ENCODE results near the gene OR9I1.

OR9I1 gene, protein sequence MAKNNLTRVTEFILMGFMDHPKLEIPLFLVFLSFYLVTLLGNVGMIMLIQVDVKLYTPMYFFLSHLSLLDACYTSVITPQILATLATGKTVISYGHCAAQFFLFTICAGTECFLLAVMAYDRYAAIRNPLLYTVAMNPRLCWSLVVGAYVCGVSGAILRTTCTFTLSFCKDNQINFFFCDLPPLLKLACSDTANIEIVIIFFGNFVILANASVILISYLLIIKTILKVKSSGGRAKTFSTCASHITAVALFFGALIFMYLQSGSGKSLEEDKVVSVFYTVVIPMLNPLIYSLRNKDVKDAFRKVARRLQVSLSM

DNA sequence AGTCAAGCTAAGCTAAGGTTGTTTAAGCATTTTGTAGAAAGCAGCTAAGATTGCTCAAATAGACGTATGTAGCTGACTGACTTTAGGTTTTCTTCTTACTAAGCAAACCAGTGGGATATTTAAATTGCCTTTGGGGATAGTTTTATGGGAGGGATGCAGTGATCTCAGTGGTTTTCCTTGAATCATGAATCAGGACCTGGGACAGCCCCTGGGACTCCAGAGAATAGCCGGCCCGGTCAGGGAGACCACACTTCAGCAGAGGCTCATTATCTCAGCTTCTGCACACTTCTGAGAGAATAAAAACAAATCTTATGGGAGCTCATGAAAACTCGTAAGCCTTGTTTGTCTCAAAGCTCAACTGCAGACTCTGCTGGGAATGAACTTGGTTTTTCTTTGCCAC, at the start of gene OR9I1:
OR9I1 (minus strand) TSS at position 62 of the 400 bp plus-strand sequence. CDS start 6,086 bp downstream, outside the sequence.
- DNase-seq (ENCODE audit: low read depth in 2 of 3, low spot score in 2 of 3), result no peak

DNA sequence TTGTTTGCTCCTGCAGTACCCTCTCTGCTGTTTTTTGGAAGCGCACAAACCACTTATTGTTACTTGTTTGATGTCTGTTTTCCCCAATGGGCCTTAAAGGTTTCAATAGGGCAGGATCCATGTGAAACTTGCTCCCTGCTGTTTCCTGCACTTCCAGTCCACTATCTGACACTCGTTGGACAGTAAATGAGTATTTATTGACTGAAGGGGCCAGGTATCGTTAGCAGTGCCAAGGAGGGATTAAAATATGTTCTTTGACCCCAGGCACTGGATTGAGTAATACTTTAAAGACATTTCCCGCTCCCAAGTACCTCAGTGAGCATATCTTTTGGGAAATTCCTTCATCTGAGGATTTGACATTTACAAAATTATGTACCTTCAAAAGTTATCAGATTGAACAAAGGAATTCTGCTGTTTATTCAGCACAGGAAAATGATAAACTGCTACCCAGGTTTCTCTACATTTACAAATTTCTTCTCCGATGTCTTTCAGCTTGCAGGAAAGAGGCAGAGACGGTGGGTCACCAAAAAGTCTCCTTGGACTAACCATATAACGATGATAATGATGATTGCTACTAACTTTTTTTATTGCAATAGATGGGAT, 40.3 kb upstream of the OR9I1 start:
- DNase-seq (ENCODE audit: low read depth in 2 of 3, low spot score in 2 of 3), result no peak

DNA sequence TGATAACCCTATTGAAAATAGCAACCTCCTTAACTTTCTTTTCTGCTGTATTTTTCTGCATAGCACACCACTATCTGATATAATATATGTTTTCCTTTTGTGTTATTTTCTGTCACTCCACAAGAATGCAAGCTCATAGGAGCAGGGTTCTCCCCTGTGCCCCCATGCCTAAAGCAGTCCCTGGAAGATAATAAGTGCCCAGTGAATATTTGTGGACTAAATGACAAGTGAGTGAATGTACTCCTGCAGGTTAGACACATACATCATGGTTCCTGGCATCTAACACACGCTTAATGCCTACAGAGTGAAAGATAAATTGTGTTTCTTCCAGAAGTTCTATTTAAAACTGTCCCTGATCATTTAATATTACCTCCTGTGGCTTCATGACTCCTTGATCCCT, 39.7 kb upstream of the OR9I1 start:
- DNase-seq (ENCODE audit: low read depth in 2 of 3, low spot score in 2 of 3), result no peak

DNA sequence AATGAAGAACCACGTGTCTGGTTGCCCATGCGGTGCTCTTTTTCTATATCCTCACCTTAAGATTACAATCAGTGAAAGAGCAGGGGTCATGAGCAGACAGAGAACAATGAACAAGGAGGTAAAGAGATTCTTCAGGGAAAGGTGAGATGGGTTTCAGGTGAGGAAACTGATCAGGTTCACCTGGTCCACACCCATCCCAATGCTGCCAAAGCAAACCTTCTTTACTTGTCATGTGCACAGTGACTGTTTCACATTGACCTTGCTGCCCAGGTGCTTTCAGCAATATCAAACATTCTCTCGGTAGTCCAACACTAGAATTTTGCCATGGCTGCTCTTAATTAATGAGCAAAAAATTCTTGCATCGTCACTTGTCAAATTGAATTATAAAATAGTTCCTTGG, 39.1 kb upstream of the OR9I1 start:
- DNase-seq (ENCODE audit: low read depth in 2 of 3, low spot score in 2 of 3), result no peak

DNA sequence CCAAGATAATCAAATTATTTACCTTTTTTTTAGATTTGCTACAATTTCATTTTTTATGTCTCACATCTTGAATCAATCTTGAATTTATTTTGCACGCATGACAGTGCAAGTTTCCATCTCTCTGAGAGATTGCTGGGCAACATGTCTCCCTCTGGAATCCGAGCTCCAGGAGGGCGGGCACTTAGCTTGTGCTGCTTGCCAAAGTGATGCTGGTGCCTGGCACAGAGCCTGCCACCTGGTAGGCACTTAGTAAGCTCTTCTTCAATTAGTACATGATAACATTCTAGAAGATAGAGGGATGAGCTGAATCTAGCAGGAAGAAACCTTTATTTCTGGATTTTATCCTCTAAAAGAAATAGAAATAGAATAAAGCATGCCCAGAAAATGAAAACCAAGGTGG, 27.5 kb upstream of the OR9I1 start:
- DNase-seq (ENCODE audit: low read depth in 2 of 3, low spot score in 2 of 3), result no peak

DNA sequence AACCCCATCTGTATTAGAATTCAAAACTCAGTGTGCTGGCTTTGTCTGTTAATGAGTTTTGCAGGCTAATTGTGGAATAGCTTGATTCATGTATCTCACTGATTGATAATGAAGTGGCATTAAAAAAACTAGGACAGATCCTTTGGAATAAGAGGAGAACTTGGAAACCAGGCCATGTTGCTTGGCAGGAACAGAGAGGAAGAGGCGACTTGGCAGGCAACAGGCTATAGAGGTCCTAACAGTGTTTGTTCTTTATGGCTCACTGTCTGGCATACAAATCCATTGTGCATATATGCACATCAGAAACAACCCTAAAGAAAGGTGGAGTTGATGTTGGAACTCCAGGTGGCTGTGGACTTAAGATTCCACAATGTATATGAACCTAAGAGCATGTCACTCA, 17.4 kb upstream of the OR9I1 start:
- DNase-seq (ENCODE audit: low read depth in 2 of 3, low spot score in 2 of 3), result no peak

DNA sequence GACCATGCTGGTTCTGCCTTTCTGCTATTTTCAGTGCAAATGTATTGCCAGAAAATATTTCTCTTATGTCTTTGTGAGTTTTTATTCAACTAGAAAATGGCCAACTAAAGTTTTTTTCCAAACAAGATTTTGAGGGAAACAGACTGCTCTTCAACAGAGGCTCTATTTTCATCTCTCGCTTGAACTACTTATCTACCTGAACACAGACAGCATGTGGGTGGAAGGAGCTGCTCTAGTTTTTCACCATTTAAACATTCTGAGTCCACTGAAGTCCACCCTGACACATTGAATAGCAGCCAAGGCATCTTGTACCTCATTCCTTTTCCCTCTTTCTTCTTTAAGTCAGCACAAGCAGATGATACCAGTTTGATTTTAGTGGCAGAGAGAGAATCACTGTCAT, 9.8 kb upstream of the OR9I1 start:
- DNase-seq (ENCODE audit: low read depth in 2 of 3, low spot score in 2 of 3), result no peak

DNA sequence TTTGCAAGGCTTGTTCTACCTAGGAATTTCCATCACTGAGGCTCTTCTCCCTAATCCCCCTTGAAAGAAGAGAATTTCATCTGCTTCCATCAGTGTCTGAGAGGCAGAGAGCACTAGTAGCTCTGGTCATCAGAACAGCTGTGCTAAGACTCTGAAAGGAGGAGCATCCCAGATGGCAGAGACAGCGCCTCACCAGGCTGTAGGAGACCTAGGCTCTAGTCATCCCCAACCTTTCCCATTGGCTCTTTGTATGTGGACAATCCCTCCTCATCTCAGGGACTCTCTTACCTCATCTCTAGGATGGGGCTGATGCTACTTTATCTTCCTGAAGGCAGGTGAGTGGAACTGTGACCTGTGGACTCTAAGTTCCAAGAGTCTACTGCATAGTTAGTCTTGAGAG, 8.8 kb upstream of the OR9I1 start:
- no peak for DNase-seq (ENCODE audit: low read depth in 2 of 3, low spot score in 2 of 3)

DNA sequence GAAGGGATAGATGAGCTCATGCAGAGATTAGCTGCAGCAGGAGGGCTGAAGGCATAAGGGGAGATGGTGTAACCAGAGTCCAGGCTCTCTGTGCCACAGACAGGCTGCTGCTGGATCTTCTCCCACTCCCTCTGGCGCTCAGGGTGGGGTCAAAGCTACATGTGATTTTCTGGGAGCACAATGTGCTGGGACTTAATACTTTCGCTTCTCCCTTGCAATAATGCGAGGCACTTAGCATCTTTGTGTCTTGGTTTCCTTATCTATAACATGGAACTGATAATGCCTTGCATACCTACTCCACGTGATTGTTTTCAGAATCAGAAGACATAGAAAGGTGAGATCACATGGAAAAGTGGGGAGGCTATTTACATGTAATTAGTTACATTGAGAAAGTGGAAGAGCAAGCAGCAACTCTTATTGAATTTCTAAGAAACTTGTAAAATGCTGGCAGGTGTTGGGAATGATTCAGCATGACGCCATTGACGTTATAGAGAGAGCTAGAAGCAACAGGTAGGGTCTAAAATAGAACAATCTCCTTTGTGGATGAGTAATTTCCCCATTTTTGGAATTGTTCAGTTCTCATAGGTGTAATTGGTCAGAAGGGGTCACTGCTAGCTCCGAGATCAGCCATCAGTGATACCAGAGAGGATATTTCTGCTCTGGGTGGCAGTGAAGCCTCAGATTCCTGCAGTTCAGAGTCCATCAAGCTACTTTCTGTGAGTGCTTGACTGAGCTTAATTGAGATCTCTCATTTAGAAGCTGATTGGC, 8.2 kb upstream of the OR9I1 start:
- no peak for DNase-seq (ENCODE audit: low read depth in 2 of 3, low spot score in 2 of 3)

DNA sequence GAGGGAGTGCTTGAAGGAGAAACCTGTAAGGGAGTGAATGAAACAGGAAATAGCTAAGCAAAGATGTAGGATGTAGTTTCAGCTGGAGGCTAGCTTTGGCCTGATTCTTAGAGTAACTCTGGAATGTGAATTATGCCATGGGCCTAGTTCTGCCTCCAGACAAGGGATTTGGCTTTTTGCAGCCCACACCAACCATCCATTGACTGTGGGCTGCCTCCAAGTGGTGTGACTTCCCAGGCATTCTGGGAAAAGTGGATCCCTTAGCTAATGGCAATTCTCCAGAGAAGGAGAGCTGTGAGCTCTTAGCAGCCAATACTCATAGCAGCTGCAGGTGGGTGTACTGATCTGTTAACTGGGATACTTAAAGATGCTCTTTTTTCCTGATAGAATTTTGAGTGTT, 2.0 kb upstream of the OR9I1 start:
- no peak for DNase-seq (ENCODE audit: low read depth in 2 of 3, low spot score in 2 of 3)

DNA sequence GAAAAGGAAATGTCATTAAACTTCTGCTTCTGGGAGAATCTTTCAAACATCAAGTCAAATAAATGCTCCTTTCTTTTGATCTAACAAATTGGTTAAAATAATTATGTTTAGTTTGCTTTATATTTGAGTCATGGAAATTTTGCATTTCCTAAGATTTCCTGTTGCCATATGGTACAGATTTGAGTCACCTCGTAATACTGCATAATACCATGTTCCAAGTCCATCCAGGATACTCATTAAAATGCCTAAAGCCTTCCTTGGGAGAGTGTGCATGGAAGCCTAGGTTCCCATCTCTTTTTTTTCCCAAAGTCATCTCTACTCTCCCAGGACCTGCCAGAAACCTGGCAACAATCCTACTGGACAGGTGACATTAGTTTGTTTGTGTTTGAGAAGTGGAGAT, 4.2 kb downstream of the OR9I1 start:
- no peak for DNase-seq (ENCODE audit: low read depth in 2 of 3, low spot score in 2 of 3)

DNA sequence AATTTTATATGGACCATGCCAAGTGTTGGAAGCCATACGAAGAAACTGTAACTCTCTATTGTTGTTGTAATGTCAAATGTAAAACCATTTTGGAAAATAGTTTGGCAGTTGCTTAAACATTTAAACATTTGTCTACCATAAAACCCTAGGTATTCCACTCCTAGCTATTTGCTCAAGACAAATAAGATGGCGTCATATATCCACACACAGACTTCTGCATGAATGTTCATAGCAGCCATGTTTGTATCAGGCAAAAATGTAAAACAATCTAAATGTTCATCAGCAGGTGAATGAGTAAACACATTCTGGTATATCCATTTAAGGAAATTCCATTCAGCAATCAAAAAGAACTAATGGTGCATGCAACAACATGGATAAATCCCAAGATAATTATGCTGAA, 27.9 kb downstream of the OR9I1 start:
- no peak for DNase-seq (ENCODE audit: low read depth in 2 of 3, low spot score in 2 of 3)

DNA sequence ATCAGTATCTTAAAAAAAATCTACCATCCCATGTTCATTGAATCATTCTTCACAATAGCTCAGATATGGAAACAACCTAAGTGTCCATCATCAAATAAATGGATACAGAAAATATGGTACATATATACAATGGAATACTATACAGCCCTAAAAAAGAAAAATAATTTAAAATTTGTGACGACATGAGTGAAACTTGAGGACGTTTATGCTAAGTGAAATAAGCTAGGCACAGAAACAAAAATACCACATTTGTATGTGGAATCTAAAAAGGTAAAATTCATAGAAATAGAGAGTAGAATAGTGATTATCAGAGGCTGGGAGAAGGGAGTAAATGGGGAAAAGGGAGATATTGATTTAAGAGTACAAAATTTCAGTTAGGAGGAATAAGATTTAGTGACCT, 38.8 kb downstream of the OR9I1 start:
- DNase-seq (ENCODE audit: low read depth in 2 of 3, low spot score in 2 of 3), result no peak

DNA sequence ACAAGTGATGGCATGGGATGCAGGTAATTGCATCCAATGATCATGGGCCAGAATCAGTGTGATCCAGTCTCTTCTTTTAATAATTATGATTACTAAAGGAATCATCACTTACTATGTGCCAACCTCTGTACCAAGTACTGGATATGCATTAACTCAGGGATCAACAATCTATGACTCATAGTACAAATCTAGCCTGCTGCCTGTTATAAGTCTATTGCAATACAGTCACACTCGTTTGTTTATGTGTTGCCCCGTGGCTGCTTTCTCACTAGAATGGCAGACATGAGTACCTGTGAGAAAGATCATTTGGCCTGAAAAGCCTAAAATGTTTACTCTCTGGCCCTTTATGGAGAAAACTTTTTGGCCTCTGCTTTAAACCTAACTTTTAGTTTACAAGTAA, 49.5 kb downstream of the OR9I1 start:
- no peak for DNase-seq (ENCODE audit: low read depth in 2 of 3, low spot score in 2 of 3)

DNA sequence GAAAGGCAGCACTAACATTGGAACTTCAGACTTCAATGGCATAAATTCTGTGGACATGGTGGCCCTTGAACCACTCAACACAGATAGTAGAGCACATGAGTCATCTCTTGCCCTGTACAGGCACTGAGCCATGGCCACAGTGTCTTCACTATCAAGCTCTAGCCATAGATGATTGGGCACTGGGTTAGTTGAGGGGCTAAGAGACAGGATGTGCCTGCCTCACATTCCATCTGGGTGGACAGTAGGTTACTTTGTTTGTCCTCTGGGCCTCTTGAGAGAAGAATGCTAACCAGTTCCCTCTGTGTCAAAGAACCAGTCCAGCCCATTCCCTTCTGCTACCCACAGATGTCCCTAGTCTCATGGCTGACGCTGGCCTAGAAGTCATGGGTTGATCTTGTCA, 54.7 kb downstream of the OR9I1 start:
- DNase-seq (ENCODE audit: low read depth in 2 of 3, low spot score in 2 of 3), result no peak

DNA sequence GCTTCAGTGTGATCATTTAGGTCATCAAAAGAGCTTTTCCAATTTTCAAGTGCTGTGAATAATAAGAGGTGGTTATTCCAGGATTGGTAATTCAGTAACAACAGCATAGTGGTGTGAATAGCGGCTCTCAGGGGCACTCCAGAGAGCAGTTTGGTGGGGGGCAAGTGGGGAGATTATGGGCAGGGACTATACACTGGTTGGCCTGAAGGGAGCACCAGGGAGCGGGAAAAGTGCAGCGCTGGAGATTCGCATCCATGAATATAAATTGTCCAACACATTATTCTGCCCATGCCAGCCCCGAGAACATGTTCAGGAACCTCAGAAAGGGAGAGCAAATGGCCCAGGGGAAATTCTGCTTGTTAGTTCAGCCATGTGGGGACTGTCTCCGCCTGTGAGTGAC, 56.7 kb downstream of the OR9I1 start:
- no peak for DNase-seq (ENCODE audit: low read depth in 2 of 3, low spot score in 2 of 3)

DNA sequence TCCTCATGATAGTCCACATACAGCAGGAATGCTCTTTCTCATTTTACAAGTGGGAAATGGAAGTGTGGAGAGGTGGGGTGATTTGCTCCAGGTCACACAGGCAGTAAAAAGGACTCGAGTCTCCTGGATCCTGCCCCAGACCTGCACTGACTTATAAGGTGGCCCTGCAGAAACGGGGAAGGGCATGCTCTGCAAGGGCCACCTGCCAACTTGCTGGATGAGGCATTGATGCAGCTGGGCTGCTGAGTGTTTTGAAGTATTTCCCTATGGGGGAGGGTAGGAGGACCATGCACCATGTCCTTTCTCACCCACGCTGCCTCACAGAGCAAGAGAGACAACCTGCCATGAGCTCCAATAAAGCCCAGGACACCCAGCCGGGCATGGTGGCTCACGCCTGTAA, 57.6 kb downstream of the OR9I1 start:
- no peak for DNase-seq (ENCODE audit: low read depth in 2 of 3, low spot score in 2 of 3)
